K562 (cell line): ENCODE measurements around the gene PRKCG. TPM values are rescaled to one million over a fixed set of nuclear protein-coding genes. Genes with fewer than 3 reads are reported as not detected.

Experiments used
- ATAC-seq: fragments of 200-7000 bp; cut with Tn5 transposase; 3 replicates; pipeline ENCODE4 v1.9.1; 2020; ENCODE audit warnings: moderate library complexity
- BruUV-seq: library from RNA; stranded (reverse); fragments of 400-500 nt; replicated peaks from 2 replicates; lab custom pipeline; 2021; lab: Mats Ljungman, UMichigan
- CTCF ChIA-PET: fragments of 300-600 bp; formaldehyde crosslinking; extraction: SDS; loops from one replicate; lab custom pipeline; 2021; ENCODE audit warnings: low intra/inter-chr PET ratio; lab: Yijun Ruan, JAX
- POLR2A ChIA-PET: fragments of 300-600, 350-650 bp; sonication (Branson Sonifier 250); formaldehyde crosslinking; extraction: SDS; loops from one replicate; lab custom pipeline; 2021; ENCODE audit warnings: antibody characterized with exemption, inconsistent platforms; lab: Yijun Ruan, JAX
- DNase-seq, 4 experiments: peaks; one replicate each; pipeline versions ENCODE4 v3.0.0 to v3.0.0-alpha.2; 2011 to 2018; ENCODE audit warnings: low spot score in 3 of 4, mixed read lengths in 3 of 4; ENCODE audit errors: extremely low read depth in 1 of 4
- FAIRE-seq: peaks from 2 replicates; lab custom pipeline; 2011; peaks lifted over from hg19 to GRCh38; lab: Jason Lieb, UNC
- H2AFZ ChIP-seq: 2 replicates; pipeline ENCODE4 v1.6.0; 2011; ENCODE audit warnings: low read depth, low read length, control low read depth, inconsistent platforms
- H3K27ac ChIP-seq: fragments of 200-600 bp; 3 replicates; pipeline ENCODE4 v1.8.0; 2011; ENCODE audit warnings: low read depth, mild to moderate bottlenecking, control low read depth, inconsistent platforms, low read length, moderate library complexity, mixed read lengths; ENCODE audit errors: extremely low read depth
- H3K27me3 ChIP-seq, 2 experiments: fragments of 300-600 bp in 1 of 2; 2 replicates in 1 of 2; 3 replicates in 1 of 2; pipeline versions ENCODE4 v1.6.0 to v1.8.0; 2011; ENCODE audit warnings: inconsistent platforms in 2 of 2, low read length in 2 of 2, mild to moderate bottlenecking in 1 of 2, mixed read lengths in 1 of 2, moderate library complexity in 1 of 2; ENCODE audit not compliant: control insufficient read depth in 2 of 2, insufficient read depth in 2 of 2
- H3K36me3 ChIP-seq: fragments of 300-600 bp; 3 replicates; pipeline ENCODE4 v1.8.0; 2011; ENCODE audit warnings: mild to moderate bottlenecking, low read length, inconsistent platforms; ENCODE audit not compliant: control insufficient read depth, insufficient read depth
- H3K4me1 ChIP-seq, 2 experiments: fragments of 200-600 bp in 1 of 2; replicated peaks in 1 of 2; 2 replicates in 1 of 2; 3 replicates in 1 of 2; pipeline versions ENCODE4 v1.5.1 to v1.8.0; 2011; ENCODE audit warnings: inconsistent platforms in 2 of 2, low read length in 2 of 2, mild to moderate bottlenecking in 1 of 2, mixed read lengths in 1 of 2, moderate library complexity in 1 of 2; ENCODE audit not compliant: control insufficient read depth in 2 of 2, insufficient read depth in 2 of 2
- H3K4me2 ChIP-seq: 2 replicates; pipeline ENCODE4 v1.6.1; 2011; ENCODE audit warnings: low read length, control low read depth, inconsistent platforms, mixed read lengths; ENCODE audit not compliant: insufficient read depth
- H3K4me3 ChIP-seq: fragments of 200-600 bp; sonication (generic), shearing (Covaris generic); 2 replicates; pipeline ENCODE4 v1.5.1; 2016; ENCODE audit warnings: control low read depth, inconsistent platforms
- H3K79me2 ChIP-seq: fragments of 200-600 bp; 3 replicates; pipeline ENCODE4 v1.8.0; 2011; ENCODE audit warnings: low read length, inconsistent platforms; ENCODE audit not compliant: control insufficient read depth, insufficient read depth
- H3K9ac ChIP-seq, 2 experiments: 2 replicates each; pipeline versions ENCODE4 v1.6.0 to v1.6.1; 2011; ENCODE audit warnings: low read depth in 2 of 2, low read length in 2 of 2, control low read depth in 1 of 2, inconsistent platforms in 1 of 2, mild to moderate bottlenecking in 1 of 2, mixed read lengths in 1 of 2; ENCODE audit not compliant: insufficient read depth in 1 of 2
- H3K9me1 ChIP-seq: one replicate; pipeline ENCODE4 v1.6.0; 2011; ENCODE audit warnings: inconsistent platforms, mild to moderate bottlenecking, low read length, moderate library complexity; ENCODE audit not compliant: control insufficient read depth, insufficient read depth
- H3K9me3 ChIP-seq: replicated peaks from 2 replicates; pipeline ENCODE4 v1.5.1; 2011; ENCODE audit warnings: low read depth, low read length, inconsistent platforms; ENCODE audit not compliant: control insufficient read depth, insufficient read depth
- H4K20me1 ChIP-seq: replicated peaks from 2 replicates; pipeline ENCODE4 v1.6.1; 2011; ENCODE audit warnings: low read length, inconsistent platforms, mixed read lengths; ENCODE audit not compliant: control insufficient read depth, insufficient read depth
- CHCHD3 ChIP-seq: fragments of 250-450 bp; sonication (Bioruptor Pico); IDR thresholded peaks from 2 replicates; pipeline ENCODE4 v2.1.2; 2022; ENCODE audit warnings: mild to moderate bottlenecking
- DMBX1 ChIP-seq: fragments of 250-450 bp; sonication (Bioruptor Pico); IDR thresholded peaks from 2 replicates; pipeline ENCODE4 v1.8.0; 2022; ENCODE audit warnings: inconsistent platforms, mild to moderate bottlenecking, moderate library complexity, borderline replicate concordance
- E2F1 ChIP-seq: sonication (generic); formaldehyde crosslinking; IDR thresholded peaks from 2 replicates; pipeline ENCODE4 v1.8.1; 2023; ENCODE audit warnings: mild to moderate bottlenecking, missing genetic modification reagents, moderate library complexity
- EZH2 ChIP-seq: IDR thresholded peaks from 2 replicates; pipeline ENCODE4 v1.6.1; 2012; ENCODE audit warnings: low read depth, mild to moderate bottlenecking, inconsistent platforms, low read length, borderline replicate concordance
- LARP7 ChIP-seq: fragments of 450-650 bp; IDR thresholded peaks from 2 replicates; pipeline ENCODE4 v1.6.1; 2016
- MLX ChIP-seq, 2 experiments: fragments of 450-650 bp in 1 of 2; sonication (generic) in 1 of 2; formaldehyde crosslinking; conservative IDR thresholded peaks; 2 replicates each; pipeline versions ENCODE4 v1.4.0 to v1.8.1; 2020 to 2022; ENCODE audit warnings: mild to moderate bottlenecking in 1 of 2, missing genetic modification reagents in 1 of 2
- MTA1 ChIP-seq: fragments of 450-650 bp; IDR thresholded peaks from 2 replicates; pipeline ENCODE4 v1.6.1; 2017; ENCODE audit warnings: borderline replicate concordance
- NFE2 ChIP-seq: IDR thresholded peaks from 2 replicates; pipeline ENCODE4 v1.6.1; 2014; ENCODE audit warnings: antibody characterized with exemption, low read depth
- NR0B1 ChIP-seq: fragments of 450-650 bp; IDR thresholded peaks from one replicate; pipeline ENCODE4 v1.6.1; 2018; ENCODE audit warnings: mild to moderate bottlenecking, moderate library complexity; ENCODE audit not compliant: partially characterized antibody
- PBX2 ChIP-seq, 2 experiments: IDR thresholded peaks in 1 of 2; conservative IDR thresholded peaks in 1 of 2; 2 replicates each; pipeline ENCODE4 v1.6.1; 2016; ENCODE audit warnings: low read depth in 2 of 2, mild to moderate bottlenecking in 1 of 2, missing compliant biosample characterization in 1 of 2, missing genetic modification characterization in 1 of 2, moderate library complexity in 1 of 2
- SIN3A ChIP-seq, 2 experiments: fragments of 150-350 bp in 1 of 2; IDR thresholded peaks; 2 replicates each; pipeline ENCODE4 v1.6.1; 2011 to 2016; ENCODE audit warnings: borderline replicate concordance in 2 of 2, low read depth in 2 of 2, low read length in 2 of 2, mild to moderate bottlenecking in 2 of 2, moderate library complexity in 2 of 2; ENCODE audit not compliant: control insufficient read depth in 1 of 2
- THRB ChIP-seq: fragments of 450-650 bp; formaldehyde crosslinking; conservative IDR thresholded peaks from 2 replicates; pipeline ENCODE4 v1.4.0; 2022; ENCODE audit warnings: mild to moderate bottlenecking, missing genetic modification characterization
- ZNF551 ChIP-seq: fragments of 250-450 bp; sonication (Bioruptor Pico); IDR thresholded peaks from 2 replicates; pipeline ENCODE4 v1.5.0; 2021; ENCODE audit warnings: mild to moderate bottlenecking, moderate library complexity
- WGBS: fragments of 100-300 bp; shearing (Covaris generic); methylation state at CpG from one replicate; pipeline ENCODE4 v1.1.6; 2016; ENCODE audit warnings: low coverage, mixed read lengths; ENCODE audit not compliant: insufficient coverage; ENCODE audit errors: missing lambda C conversion rate; 5-methylcytosine and 5-hydroxymethylcytosine counted together
- in situ Hi-C: fragments of 300-500 bp; cut with MboI; formaldehyde crosslinking; loops from 4 replicates; pipeline ENCODE4 v1.15.0; 2018; ENCODE audit warnings: inconsistent platforms, mixed read lengths
- intact Hi-C: fragments of 100-400 bp; cut with micrococcal nuclease; formaldehyde crosslinking; loops from 2 replicates; pipeline ENCODE4 v1.14.2; 2022
- polyA plus RNA-seq, 8 experiments: library from polyadenylated mRNA; depleted of rRNA in 4 of 8; stranded (reverse) in 5 of 8; unstranded in 3 of 8; fragments of >200 nt; fragmentation: Nextera tagmentation in 2 of 8; fragmentation: Illumina TruSeq in 1 of 8; extraction: Ambion mirVana in 2 of 8; extraction: Trizol in 1 of 8; gene quantifications; 2 replicates each; pipeline versions ENCODE4 v1.2.1 to v1.2.3, GENCODE V29; 2011 to 2014; ENCODE audit warnings: inconsistent platforms in 1 of 8, missing spikeins in 1 of 8
- total RNA-seq, 7 experiments: library from RNA; depleted of rRNA in 6 of 7; stranded (reverse); fragments of >200 nt in 6 of 7; fragmentation: Illumina TruSeq in 2 of 7; extraction: Trizol in 2 of 7; gene quantifications; 2 replicates each; pipeline versions ENCODE4 v1.2.1 to v1.2.3, GENCODE V29; 2011 to 2021; ENCODE audit warnings: low replicate concordance in 1 of 7

The PRKCG gene
- total and polyA plus RNA-seq, 9 of the 15 experiments (the other 6 are each of a cell fraction or from before 2014, with no cell fraction given) = not detected

- BruUV-seq = no TSS peak
- ATAC-seq (no peak), DNase-seq (no peak), FAIRE-seq (no peak)
- H3K27ac ChIP-seq = no peak overlapping the region
- peaks cover 3% of the 10 kb centered on the region for H3K9me1 ChIP-seq
- 6% methylated on average over 13 of the region's 14 CpGs for WGBS
- H4K20me1 ChIP-seq = peaks cover 10% of the 10 kb centered on the region
- ChIA-PET CTCF (no interaction called here), POLR2A (interaction anchor here (0.6 kb wide), 1 partner anchor 30 kb away, joined by 3 read pairs; no protein-coding TSS in a partner anchor)
- H3K4me2 ChIP-seq = no peak overlapping the region
- no peak overlapping the region for H2AFZ ChIP-seq
- no peak overlapping the region for H3K9ac ChIP-seq
- in situ Hi-C loops = no loop called here
- no peaks in the 10 kb centered on the region for H3K36me3 ChIP-seq
- intact Hi-C loops = loop anchor here (5.0 kb wide), 1 partner anchor 115 kb away; no protein-coding TSS in a partner anchor
- no peaks in the 10 kb centered on the region for H3K79me2 ChIP-seq
- H3K9me3 ChIP-seq = no peaks in the 10 kb centered on the region
- H3K4me3 ChIP-seq = no peak overlapping the region
- peaks cover 13 to 49% of the 10 kb centered on the region in 2 experiments; a peak in 3 of 5 replicates for H3K27me3 ChIP-seq
- H3K4me1 ChIP-seq = peaks cover 0 to 23% of the 10 kb centered on the region in 2 experiments; a peak in 2 of 5 replicates
- TF ChIP-seq MTA1 = no peak
- TF ChIP-seq THRB (CRISPR knock-in tag) = no peak
- no peak for TF ChIP-seq ZNF551
- no peak for TF ChIP-seq EZH2
- TF ChIP-seq DMBX1 (CRISPR knock-in tag) = no peak
- TF ChIP-seq PBX2 (CRISPR knock-in tag; IDR thresholded peaks at IDR 0.05; ENCODE audit: low read depth) = no peak
- TF ChIP-seq PBX2 (tag; conservative IDR thresholded peaks at IDR 0.05; ENCODE audit: low read depth) = no peak
- no peak for TF ChIP-seq LARP7
- TF ChIP-seq MLX (CRISPR knock-in tag; conservative IDR thresholded peaks at IDR 0.05) = no peak
- no peak for TF ChIP-seq SIN3A (IDR thresholded peaks at IDR 0.05; ENCODE audit: borderline replicate concordance in 2 of 2, control insufficient read depth in 1 of 2, low read depth in 2 of 2, low read length in 2 of 2)
- TF ChIP-seq E2F1 (CRISPR knock-in tag) = no peak
- TF ChIP-seq NFE2 = no peak
- no peak for TF ChIP-seq CHCHD3 (CRISPR knock-in tag)
- no peak for TF ChIP-seq NR0B1
Measured at GRCh38 chr19:53907193-53907581, 25.2 kb downstream of the PRKCG start.
